ENCODE results near the gene KLHL41. TPM values are rescaled to one million over a fixed set of nuclear protein-coding genes. Genes with fewer than 3 reads are reported as not detected.

The KLHL41 gene
- total RNA-seq (2014; rRNA removed; shearing (Covaris generic)) = 0.15 and 0.51 TPM in 2 replicates

DNA sequence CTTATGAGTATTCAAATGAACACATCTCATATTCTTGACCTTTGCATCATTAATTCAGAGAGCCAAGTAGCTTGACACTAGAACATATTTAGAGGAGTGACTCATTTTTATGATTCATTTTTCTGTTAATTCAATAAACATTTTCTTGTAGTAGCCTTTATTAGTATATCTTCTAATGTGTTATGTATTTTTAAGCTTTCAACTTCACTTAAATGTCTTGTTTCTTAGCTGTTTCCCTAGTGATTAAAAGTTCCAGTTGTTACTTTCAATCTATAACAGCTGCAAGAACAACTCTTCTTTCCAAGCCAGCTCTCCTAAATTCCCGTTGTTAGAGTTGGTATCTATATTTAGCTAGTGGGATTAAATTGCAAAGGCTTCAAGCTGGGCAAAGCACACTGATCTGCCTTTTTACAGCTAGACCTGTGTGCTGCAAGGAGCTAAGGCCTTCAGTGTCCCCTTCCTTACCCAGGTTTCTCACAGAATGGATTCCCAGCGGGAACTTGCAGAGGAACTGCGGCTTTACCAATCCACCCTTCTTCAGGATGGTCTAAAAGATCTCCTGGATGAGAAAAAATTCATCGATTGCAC lies at the start of gene KLHL41:
Gene KLHL41 (plus strand): TSS at position 405 of the 588 bp plus-strand sequence. CDS start 77 bp downstream, at position 482.
- no peak for DNase-seq (ENCODE audit: low read depth)

DNA sequence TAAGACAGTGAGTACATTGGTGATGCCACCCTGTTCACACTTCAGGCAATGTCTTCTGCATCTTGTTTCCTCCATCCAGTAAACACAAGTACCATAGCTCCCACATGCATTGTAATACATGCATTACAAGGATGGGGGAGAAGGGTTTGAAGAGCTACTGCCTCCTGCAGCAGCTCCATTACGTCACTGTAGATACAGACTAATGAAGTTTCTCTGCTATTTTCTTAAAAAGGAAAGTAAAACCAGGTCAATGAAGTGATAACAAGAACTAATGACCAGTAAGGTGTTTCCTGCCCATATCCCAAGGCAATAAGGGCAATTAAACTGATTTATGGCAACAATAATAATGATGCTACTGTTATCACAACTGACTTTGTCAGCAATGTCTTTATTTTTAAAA lies 48.4 kb upstream of the KLHL41 start:
- DNase-seq (ENCODE audit: low read depth) = no peak

GRCh38 chr2:169462896-169463695 lies 46.4 kb upstream of the KLHL41 start:
- peak; percentile 31 for DNase-seq (ENCODE audit: low read depth)

DNA sequence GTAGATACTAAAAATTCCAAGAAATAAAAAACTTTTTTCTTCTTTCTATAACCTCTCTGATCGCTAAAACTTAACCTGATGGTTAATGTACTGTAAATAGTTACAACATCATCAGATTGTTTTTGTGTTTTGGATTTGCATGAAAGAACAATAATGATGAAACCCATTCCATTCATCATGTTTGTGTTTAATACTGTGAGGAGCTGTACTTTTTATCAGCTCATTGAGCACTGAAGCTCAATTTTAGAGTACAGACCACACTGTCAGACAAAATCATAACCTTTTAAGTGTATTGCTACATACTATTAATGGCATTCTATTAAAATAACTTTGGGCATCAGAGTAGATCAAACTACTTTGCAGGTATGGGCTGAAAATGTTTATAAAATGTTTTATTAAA lies 45.0 kb upstream of the KLHL41 start:
- no peak for DNase-seq (ENCODE audit: low read depth)

DNA sequence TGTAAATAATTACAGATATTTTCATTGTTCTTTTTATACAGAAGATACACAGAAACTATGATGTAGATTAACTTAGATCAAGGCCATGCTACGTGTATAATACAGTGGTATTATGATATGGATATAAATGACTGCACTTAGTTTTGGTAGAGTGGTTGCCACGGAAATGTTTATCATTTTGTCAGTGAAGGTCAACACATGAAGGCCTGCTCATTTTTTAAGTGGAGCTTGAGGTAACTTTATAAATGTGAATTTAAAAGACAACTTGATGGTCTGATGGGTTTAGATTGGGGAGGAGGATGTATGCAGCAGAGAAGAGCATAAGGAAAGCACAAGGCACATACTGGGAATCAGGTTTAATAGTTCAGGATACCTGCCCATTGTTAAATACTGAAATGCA lies 44.6 kb upstream of the KLHL41 start:
- DNase-seq (ENCODE audit: low read depth) = no peak

- no peak for DNase-seq (ENCODE audit: low read depth)
Observed at GRCh38 chr2:169468841-169469240, 40.7 kb upstream of the KLHL41 start.

DNA sequence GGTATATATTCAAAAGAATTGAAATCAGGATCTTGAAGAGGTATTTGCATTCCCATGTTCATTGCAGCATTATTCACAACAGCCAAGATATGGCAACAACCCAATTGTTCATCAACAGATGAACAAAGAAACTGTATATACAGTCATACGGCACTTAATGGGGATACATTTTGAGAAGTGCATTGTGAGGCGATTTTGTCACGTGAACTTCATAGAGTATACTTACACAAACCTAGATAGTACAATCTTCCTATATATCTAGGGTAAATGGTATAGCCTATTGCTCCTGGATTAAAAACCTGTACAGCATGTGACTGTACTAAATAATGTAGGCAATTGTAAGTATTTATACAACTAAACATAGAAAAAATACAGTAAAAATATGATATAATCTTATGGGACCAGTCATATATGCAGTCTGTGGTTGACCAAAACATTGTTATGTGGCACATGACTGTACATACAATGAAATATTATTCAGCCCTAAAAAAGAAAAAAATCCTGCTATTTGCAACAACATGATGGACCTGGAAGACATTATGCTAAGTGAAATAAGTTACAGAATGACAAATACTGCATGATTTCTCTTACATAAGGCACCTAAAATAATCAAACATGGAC lies 39.4 kb upstream of the KLHL41 start:
- no peak for DNase-seq (ENCODE audit: low read depth)

DNA sequence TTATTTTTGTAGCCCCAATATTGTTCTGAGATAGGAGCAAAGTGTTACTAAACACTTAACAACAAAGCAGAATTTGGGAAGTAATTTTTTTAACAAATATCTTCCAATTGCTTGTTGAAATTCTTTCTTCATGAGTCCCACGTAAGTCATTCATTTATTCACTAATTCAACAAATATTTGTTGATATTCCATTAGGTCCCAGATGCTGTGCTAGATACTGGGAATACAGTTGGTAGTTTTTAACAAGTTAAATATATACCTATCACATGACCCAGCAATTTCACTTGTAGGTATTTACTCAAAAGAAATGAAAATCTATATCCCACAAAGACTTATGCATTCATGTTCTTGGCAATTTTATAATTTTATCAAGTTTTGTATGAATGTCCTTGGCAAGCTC lies 37.3 kb upstream of the KLHL41 start:
- no peak for DNase-seq (ENCODE audit: low read depth)

DNA sequence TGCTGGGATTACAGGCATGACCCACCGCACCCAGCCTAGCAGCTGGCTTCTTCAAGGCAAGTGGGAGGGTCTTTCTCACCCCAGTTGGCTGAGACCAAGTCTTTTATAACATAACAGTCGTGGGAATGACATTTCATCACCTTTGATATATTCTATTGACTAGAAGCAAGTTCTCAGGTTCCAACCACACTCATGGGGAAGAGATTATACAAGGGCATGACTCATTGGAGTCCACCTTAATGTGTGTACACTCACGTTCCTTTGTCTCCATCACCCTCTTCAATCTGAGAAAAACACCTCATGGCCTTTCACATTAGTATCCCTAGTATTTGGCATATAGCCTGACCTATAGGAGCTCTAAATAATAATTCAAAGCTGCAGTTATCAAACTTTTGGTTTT lies 33.0 kb upstream of the KLHL41 start:
- peak; percentile 69 for DNase-seq (ENCODE audit: low read depth)

- DNase-seq (ENCODE audit: low read depth) = no peak
Observed at GRCh38 chr2:169478339-169478738, 31.2 kb upstream of the KLHL41 start.

GRCh38 chr2:169478745-169479256 lies 30.7 kb upstream of the KLHL41 start:
- DNase-seq (ENCODE audit: low read depth) = no peak

- peak; percentile 81 for DNase-seq (ENCODE audit: low read depth)
Observed at GRCh38 chr2:169479257-169480078, 30.0 kb upstream of the KLHL41 start, which contains the start of gene BBS5. Gene BBS5, plus strand, starts transcription at chr2:169479494. Its CDS starts 60 bp downstream, at chr2:169479554.

DNA sequence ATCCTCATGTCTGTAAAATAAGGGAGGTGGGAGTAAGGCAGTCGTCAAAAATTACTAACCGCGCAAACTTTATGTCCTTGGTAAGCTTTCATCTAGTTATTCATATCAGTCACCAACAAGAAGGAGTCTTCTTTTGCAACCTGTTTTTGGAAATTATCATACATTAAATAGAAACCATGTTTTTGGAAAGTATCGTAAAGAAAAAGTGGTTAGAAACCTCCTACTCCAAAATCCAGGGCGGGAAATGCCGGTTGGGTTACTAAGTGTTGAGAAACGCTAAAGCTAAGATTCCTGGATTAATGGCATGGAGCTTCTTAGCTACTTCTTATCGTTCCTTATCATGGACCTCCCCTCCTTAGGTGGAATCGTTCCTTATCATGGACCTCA lies 29.4 kb upstream of the KLHL41 start:
- no peak for DNase-seq (ENCODE audit: low read depth)

DNA sequence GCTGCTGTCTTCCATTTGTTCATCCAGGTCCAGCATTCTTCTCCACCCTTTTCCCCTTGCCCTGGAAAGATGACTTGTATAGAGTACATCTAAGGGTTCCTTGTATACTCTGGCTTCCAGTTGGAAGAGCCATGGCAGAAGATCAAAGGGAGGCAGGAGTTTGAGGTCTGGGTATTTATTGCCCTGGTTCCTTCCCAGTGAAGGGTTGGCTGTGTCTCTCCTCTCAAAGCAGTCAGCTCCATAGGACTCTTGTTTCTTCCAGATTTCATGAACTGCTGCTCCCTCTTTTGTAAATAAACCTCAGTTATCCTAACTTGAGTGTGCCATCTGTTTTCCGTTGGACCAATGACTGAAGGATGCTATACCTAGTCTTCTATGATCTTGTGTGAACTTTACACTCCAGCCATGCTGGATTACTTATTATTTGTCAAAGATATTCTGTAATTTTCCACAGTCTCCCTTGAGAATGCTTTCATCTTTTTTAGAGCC lies 23.8 kb upstream of the KLHL41 start:
- DNase-seq (ENCODE audit: low read depth) = no peak

GRCh38 chr2:169486487-169486886 lies 23.0 kb upstream of the KLHL41 start:
- DNase-seq (ENCODE audit: low read depth) = no peak

GRCh38 chr2:169490834-169491233 lies 18.7 kb upstream of the KLHL41 start:
- no peak for DNase-seq (ENCODE audit: low read depth)

GRCh38 chr2:169491378-169491777 lies 18.1 kb upstream of the KLHL41 start:
- DNase-seq (ENCODE audit: low read depth) = no peak

- DNase-seq (ENCODE audit: low read depth) = no peak
Observed at GRCh38 chr2:169493360-169493759, 16.1 kb upstream of the KLHL41 start.

DNA sequence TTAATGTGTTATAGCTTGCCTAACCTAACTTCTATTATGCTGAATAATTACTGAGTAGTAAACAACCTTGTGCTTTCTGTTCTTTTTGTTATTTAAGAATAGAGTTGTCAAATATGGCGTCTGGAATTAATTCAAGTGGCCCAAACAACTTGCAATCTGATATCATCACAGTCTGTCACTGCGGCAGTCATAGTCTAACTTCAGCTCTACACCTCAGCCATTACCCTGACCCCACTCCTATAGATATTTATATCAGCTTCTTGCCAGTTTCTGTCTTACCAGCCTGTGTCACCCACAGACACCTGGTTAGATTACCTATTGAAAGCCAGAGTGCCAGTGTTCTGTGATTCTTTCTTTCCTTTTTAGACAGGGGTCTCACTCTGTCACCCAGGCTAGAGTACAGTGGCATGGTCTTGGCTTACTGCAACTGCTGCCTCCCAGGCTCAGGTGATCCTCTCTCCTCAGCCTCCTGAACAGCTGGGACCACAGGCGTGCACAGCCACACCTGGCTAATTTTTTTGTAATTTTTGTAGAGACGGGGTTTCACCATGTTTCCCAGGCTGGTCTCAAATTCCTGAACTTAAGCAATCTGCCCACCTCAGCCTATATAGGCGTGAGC lies 14.1 kb upstream of the KLHL41 start:
- DNase-seq (ENCODE audit: low read depth) = no peak

DNA sequence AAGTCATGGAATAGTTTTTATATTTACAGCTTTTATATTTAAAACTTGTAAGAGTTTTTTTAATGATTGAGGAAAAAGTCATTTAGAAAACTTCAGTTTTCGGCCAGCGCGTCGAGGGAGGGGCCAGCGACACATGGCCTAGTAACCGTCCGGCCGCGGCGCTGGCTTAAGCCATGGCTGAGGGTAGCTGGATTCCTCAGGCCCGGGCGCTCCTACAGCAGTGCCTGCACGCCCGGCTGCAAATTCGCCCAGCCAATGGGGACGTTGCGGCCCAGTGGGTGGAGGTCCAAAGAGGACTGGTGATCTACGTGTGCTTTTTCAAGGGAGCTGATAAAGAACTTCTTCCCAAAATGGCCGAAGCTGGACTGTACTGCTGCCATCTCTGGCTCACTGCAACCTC lies 4.9 kb upstream of the KLHL41 start:
- DNase-seq (ENCODE audit: low read depth) = no peak

DNA sequence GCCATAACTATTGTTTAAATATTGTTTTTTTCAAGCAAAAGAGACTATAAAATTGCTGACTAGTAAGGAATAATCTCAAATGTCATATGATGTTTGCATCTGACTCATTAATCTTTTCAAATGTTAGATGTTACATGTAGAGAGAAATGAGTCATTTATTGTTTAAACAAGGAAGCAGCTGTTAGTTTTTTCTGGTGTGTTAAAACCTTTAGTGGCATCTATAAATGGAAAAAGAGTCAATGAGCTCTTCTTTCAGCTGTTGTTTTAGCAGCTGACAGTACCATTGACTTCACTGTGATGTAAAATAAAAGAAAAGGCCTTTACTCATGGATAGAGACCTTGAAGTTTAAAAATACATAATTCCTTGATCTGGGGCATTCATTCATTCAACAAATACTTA lies 1.8 kb upstream of the KLHL41 start:
- DNase-seq (ENCODE audit: low read depth) = no peak

Measured in Daoy (cell line).